Gastroesophageal sphincter (tissue), 4 donors: ENCODE data around the gene CYP4F2. TPM values are rescaled to one million over a fixed set of nuclear protein-coding genes. Genes with fewer than 3 reads are reported as not detected.
"Not testable (repeated sequence)": the region's sequence is repeated elsewhere in the genome, so short reads cannot be mapped to it uniquely, and the experiment has no call there.

Experiments used
- ATAC-seq: fragments of 150-250 bp; one replicate; pipeline ENCODE4 v1.9.1; 2016; ENCODE audit warnings: mild to moderate bottlenecking, moderate library complexity
- H3K27ac ChIP-seq, 4 donors: fragments of 200-600 bp; sonication (generic) in 3 of 4; 1 replicate in 3 of 4; 2 replicates in 1 of 4; pipeline ENCODE4 v1.5.1; 2016 to 2019
- H3K27me3 ChIP-seq: fragments of 200-600 bp; sonication (generic); one replicate; pipeline ENCODE4 v1.5.1; 2019
- H3K36me3 ChIP-seq, 2 donors: fragments of 200-600 bp; sonication (generic); one replicate each; pipeline ENCODE4 v1.5.1; 2019; ENCODE audit warnings: control low read depth in 1 of 2
- H3K4me1 ChIP-seq, 3 donors: fragments of 200-600 bp; sonication (generic); 1 replicate in 2 of 3; 2 replicates in 1 of 3; pipeline ENCODE4 v1.5.1; 2016 to 2019; ENCODE audit warnings: control low read depth in 2 of 3
- H3K4me3 ChIP-seq, 2 donors: fragments of 200-600 bp; sonication (generic); one replicate each; pipeline ENCODE4 v1.5.1; 2019; ENCODE audit warnings: mild to moderate bottlenecking in 1 of 2, moderate library complexity in 1 of 2
- H3K9me3 ChIP-seq, 3 donors: fragments of 200-600 bp; sonication (generic); one replicate each; pipeline ENCODE4 v1.5.1; 2017 to 2019; ENCODE audit warnings: control low read depth in 2 of 3
- EP300 ChIP-seq: sonication (generic); formaldehyde crosslinking; IDR thresholded peaks from one replicate; pipeline ENCODE4 v1.6.1; 2017; ENCODE audit warnings: antibody characterized with exemption, mild to moderate bottlenecking
- POLR2A ChIP-seq, 2 donors: fragments of 450-650 bp; IDR thresholded peaks; one replicate each; pipeline ENCODE4 v1.6.1; 2017; ENCODE audit warnings: antibody characterized with exemption in 2 of 2, mild to moderate bottlenecking in 2 of 2, moderate library complexity in 1 of 2
- POLR2AphosphoS5 ChIP-seq: sonication (generic); formaldehyde crosslinking; IDR thresholded peaks from one replicate; pipeline ENCODE4 v1.6.1; 2017; ENCODE audit warnings: antibody characterized with exemption
- WGBS, 2 donors: methylation state at CpG; one replicate each; pipeline ENCODE4 v1.1.5; 2018; ENCODE audit warnings: low coverage in 1 of 2; 5-methylcytosine and 5-hydroxymethylcytosine counted together
- total RNA-seq, 4 donors: library from RNA; depleted of rRNA; stranded (reverse); fragments of >200 nt; gene quantifications; one replicate each; pipeline ENCODE4 v1.1.0, GENCODE V29; 2016
- TF ChIP-seq, protein P1 (sequence below), 4 experiments: fragments of 200-600 bp in 2 of 4; fragments of 450-650 bp in 2 of 4; sonication (generic) in 1 of 4; IDR thresholded peaks; one replicate each; pipeline ENCODE4 v1.5.1; 2017 to 2019; ENCODE audit warnings: antibody characterized with exemption in 4 of 4, mild to moderate bottlenecking in 2 of 4, moderate library complexity in 2 of 4

Gene CYP4F2
- total RNA-seq, 4 donors from 2014 or later: not detected

GRCh38 chr19:15885919-15886318 lies 12.0 kb downstream of the CYP4F2 start:
- H3K27me3 ChIP-seq: peaks cover 34% of the 10 kb centered on the region
- no peak overlapping the region for H3K4me3 ChIP-seq
- no peak overlapping the region for H3K27ac ChIP-seq
- H3K4me1 ChIP-seq: no peaks in the 10 kb centered on the region
- TF ChIP-seq EP300 (no peak), POLR2AphosphoS5 (no peak), POLR2A (IDR thresholded peaks at IDR 0.05) (no peak)
- TF ChIP-seq, protein P1, sequence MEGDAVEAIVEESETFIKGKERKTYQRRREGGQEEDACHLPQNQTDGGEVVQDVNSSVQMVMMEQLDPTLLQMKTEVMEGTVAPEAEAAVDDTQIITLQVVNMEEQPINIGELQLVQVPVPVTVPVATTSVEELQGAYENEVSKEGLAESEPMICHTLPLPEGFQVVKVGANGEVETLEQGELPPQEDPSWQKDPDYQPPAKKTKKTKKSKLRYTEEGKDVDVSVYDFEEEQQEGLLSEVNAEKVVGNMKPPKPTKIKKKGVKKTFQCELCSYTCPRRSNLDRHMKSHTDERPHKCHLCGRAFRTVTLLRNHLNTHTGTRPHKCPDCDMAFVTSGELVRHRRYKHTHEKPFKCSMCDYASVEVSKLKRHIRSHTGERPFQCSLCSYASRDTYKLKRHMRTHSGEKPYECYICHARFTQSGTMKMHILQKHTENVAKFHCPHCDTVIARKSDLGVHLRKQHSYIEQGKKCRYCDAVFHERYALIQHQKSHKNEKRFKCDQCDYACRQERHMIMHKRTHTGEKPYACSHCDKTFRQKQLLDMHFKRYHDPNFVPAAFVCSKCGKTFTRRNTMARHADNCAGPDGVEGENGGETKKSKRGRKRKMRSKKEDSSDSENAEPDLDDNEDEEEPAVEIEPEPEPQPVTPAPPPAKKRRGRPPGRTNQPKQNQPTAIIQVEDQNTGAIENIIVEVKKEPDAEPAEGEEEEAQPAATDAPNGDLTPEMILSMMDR (IDR thresholded peaks at IDR 0.05): no peak
- no peak for ATAC-seq
- WGBS, 2 donors: 64 to 93% methylated on average over 2 to 3 of the region's 7 CpGs
- H3K9me3 ChIP-seq: no peaks in the 10 kb centered on the region
- H3K36me3 ChIP-seq: no peaks in the 10 kb centered on the region

GRCh38 chr19:15885167-15885566 lies 12.7 kb downstream of the CYP4F2 start:
- ATAC-seq: no peak
- H3K27ac ChIP-seq: no peak overlapping the region
- H3K4me3 ChIP-seq: no peak overlapping the region
- H3K9me3 ChIP-seq: no peaks in the 10 kb centered on the region
- 57 to 76% methylated on average over 3 of the region's 3 CpGs for WGBS, 2 donors
- no peaks in the 10 kb centered on the region for H3K4me1 ChIP-seq
- H3K27me3 ChIP-seq: peaks cover 42% of the 10 kb centered on the region
- TF ChIP-seq, protein P1 (IDR thresholded peaks at IDR 0.05): no peak
- TF ChIP-seq POLR2AphosphoS5 (no peak), POLR2A (IDR thresholded peaks at IDR 0.05) (no peak), EP300 (no peak)
- H3K36me3 ChIP-seq: no peaks in the 10 kb centered on the region

DNA sequence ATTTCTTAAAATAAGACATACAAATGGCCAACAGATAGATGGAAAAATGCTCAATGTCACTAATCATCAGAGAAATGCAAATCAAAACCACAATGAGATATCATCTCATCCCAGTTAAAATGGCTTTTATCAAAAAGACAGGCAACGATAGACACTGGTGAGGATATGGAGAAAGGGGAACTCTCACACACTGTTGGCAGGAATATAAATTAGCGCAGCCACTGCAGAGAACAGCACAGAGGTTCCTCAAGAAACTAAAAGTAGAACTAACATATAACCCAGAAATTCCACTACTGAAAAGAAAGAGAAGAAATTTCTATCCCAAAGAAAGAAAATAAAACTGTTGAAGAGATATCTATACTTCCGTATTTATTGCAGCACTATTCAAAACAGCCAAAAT lies 14.5 kb downstream of the CYP4F2 start:
- H3K4me3 ChIP-seq, ATAC-seq, H3K9me3 ChIP-seq, H3K36me3 ChIP-seq, H3K27ac ChIP-seq, H3K4me1 ChIP-seq: not testable (repeated sequence)
- 53 to 72% methylated on average over 2 to 3 of the region's 3 CpGs for WGBS, 2 donors
- H3K27me3 ChIP-seq: peaks cover 60% of the 10 kb centered on the region

GRCh38 chr19:15874821-15875474 lies 22.9 kb downstream of the CYP4F2 start:
- peaks cover 94% of the 10 kb centered on the region for H3K27me3 ChIP-seq
- no peaks in the 10 kb centered on the region for H3K9me3 ChIP-seq
- ATAC-seq: no peak
- no peak overlapping the region for H3K4me3 ChIP-seq
- no peaks in the 10 kb centered on the region for H3K4me1 ChIP-seq
- H3K27ac ChIP-seq: no peak overlapping the region
- 49 to 53% methylated on average over 2 to 4 of the region's 4 CpGs for WGBS, 2 donors
- H3K36me3 ChIP-seq: no peaks in the 10 kb centered on the region
- no peak for TF ChIP-seq POLR2A (IDR thresholded peaks at IDR 0.05)

GRCh38 chr19:15873771-15874170 lies 24.1 kb downstream of the CYP4F2 start:
- not testable (repeated sequence) for H3K36me3 ChIP-seq, H3K4me3 ChIP-seq, ATAC-seq, H3K27ac ChIP-seq, H3K4me1 ChIP-seq, H3K9me3 ChIP-seq
- H3K27me3 ChIP-seq: peaks cover 89% of the 10 kb centered on the region
- WGBS, 2 donors: 89 to 90% methylated on average over 4 to 6 of the region's 6 CpGs

DNA sequence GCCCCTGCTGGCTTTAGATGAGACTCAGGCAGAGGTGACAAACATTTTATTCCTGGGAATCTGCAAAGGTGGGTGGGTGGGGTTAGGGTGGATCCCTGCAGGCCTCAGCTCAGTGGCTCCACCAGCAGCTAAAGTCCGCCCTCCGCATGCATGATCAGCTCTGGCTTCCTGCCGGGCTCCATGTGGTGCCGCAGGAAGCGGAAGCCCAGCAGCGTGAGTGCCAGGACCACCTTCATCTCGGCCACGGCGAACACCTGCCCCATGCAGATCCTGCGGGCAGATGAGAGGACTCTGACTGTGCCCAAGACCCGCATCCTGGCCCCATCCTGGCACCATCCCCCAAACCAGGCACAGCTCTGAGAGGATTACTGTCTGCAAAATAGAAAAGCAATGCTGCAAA lies 26.3 kb downstream of the CYP4F2 start:
- ATAC-seq: no peak
- peaks cover 71% of the 10 kb centered on the region for H3K27me3 ChIP-seq
- no peak for TF ChIP-seq POLR2A (IDR thresholded peaks at IDR 0.05)
- TF ChIP-seq, protein P1 (IDR thresholded peaks at IDR 0.05): no peak
- no peak for TF ChIP-seq EP300
- TF ChIP-seq POLR2AphosphoS5: no peak
- no peak overlapping the region for H3K4me3 ChIP-seq
- 0% methylated on average over 1 of the region's 11 CpGs; no CpG with 5 or more reads in 1 of the 2 donors for WGBS, 2 donors
- no peaks in the 10 kb centered on the region for H3K36me3 ChIP-seq
- no peaks in the 10 kb centered on the region for H3K4me1 ChIP-seq
- no peaks in the 10 kb centered on the region for H3K9me3 ChIP-seq
- no peak overlapping the region for H3K27ac ChIP-seq
